Cardiac septum (tissue), 1 donor: ENCODE results near the gene TMEM8B. TPM values are rescaled to one million over a fixed set of nuclear protein-coding genes. Genes with fewer than 3 reads are reported as not detected.

ENCODE experiments used
- DNase-seq: peaks from one replicate; pipeline ENCODE4 v3.0.0-alpha.2; 2020; ENCODE audit warnings: low spot score
- intact Hi-C: fragments of 100-400 bp; cut with DNase I; formaldehyde crosslinking; loops from one replicate; pipeline ENCODE4 v1.14.0; 2022
- total RNA-seq: library from RNA; stranded (reverse); fragmentation: NEBNext Ultra II Directional; extraction: Animal tissue kit (Norgen Biotek cat#: 25700); gene quantifications from one replicate; pipeline ENCODE4 v1.2.1, GENCODE V29; 2021
- donor health status: DM: no; HTN: no; CAD: no.

Gene TMEM8B
- total RNA-seq, 1 donor from 2014 or later = 22.0 TPM

GRCh38 chr9:35810122-35810521 lies 18.9 kb upstream of the TMEM8B start:
- no peak for DNase-seq
- intact Hi-C loops = loop anchor here (5.0 kb wide), 2 partner anchors 78 to 153 kb away; partner anchors contain the start of genes CCDC107, CREB3, RMRP and TLN1

DNA sequence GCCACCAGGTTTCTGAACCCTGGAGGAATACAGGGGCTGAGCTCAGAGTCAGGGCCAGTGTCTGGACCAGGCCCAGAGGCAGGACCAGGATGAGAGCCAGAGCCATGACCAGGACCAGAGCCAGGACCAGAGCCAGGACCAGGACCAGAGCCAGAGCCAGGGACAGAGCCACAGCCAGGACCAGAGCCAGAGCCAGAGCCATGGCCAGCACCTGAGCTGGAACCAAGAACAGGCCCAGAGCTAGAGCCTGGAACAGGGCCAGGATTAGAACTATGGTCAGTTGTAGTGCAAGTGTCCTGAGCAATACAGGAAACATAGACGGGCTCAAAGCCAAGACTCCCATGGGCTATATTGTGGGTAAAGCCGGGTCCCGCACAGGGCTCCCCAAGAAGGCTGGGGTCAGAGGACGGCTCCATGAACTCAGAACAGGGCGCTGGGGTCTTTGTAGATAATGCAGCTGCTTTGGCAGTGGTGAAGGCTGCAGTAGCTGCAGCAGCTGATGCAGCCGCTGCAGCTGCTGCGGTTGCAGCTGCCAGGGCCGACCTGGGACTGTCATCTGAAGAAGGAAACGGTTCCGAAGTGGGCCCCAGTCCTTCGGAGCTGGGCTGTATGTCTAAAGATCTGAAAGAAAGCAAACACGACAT lies 17.5 kb upstream of the TMEM8B start:
- intact Hi-C loops = loop anchor here (2.0 to 5.0 kb wide), 3 partner anchors 21 to 154 kb away; partner anchors contain the start of genes CCDC107, CREB3, NPR2 and RMRP

DNA sequence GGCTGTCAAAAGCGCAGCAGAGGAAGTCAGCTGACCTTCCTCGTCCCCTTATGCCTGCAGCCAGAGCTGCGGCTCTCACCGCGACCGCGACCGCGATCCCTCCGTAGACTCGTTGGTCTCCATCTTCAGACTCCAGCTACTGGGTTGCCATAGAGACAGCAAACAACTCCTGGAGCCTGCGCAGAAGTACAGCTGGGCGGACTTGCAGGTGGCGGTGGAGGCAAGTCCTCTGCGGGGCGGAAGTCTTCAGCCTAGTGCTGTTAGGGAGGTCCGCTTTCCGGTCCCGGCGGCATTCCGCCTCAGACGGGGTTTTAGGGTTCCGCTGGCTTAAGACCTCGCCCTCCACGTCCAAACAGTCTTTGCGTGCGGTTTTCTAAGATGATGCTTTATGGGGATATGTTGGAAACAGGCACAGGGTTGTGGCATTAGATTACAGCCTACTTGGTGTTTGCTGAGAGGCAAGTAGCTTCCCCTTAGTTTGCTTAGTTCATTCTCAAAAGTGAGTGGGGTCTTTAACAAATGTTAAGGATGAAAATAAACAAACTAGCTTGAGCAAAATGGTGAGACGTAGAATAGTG lies 16.9 kb upstream of the TMEM8B start, which contains the start of gene SPAG8:
TSS of gene SPAG8 (minus strand) at position 238 of the 578 bp plus-strand sequence. CDS start at position 123, 115 bp downstream.
- intact Hi-C loops = loop anchor here (2.0 to 5.0 kb wide), 3 partner anchors 21 to 155 kb away; partner anchors contain the start of genes CCDC107, CREB3, NPR2 and RMRP
- DNase-seq = peak; percentile 96

More for the DNA sequence above, 17.5 kb upstream of the TMEM8B start:
- DNase-seq = no peak

DNA sequence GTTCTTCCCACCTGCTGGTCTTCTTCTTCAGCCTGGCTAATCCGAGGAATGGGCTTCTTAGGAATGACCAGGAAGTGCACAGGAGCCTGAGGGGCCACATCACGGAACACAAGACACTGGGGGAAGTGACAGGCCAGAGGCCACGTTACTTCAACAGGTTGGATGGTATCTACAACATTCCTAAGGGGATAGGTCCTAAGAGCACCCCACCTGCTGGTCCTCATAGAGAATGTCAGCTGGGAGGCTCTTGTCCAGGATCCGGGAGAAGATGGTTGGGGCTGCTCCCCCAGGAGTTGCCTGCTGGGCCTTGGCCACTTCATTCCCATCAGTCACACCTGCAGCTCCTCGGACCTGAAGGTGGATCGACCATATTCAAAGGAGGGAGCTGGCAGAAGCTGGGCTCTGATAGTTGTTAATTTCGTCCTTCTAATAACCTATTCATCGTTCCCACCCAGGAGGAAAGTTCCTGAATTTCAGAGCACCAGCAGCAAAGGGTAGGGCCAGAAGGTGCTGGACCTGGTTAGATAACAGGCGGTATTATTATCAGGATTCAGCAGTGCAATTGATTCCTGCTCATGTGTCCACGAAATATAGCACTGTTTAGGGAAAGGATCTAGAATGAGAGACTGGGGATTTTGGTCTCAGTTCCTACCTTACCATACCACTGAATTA lies 15.5 kb upstream of the TMEM8B start:
- intact Hi-C loops = loop anchor here (2.0 to 5.0 kb wide), 3 partner anchors 23 to 156 kb away; partner anchors contain the start of genes CCDC107, CREB3, NPR2 and RMRP
- peak; percentile 17 for DNase-seq

GRCh38 chr9:35814106-35814840 lies 14.8 kb upstream of the TMEM8B start:
- DNase-seq = peak; percentile 51
- intact Hi-C loops = loop anchor here (5.0 kb wide), 2 partner anchors 82 to 157 kb away; partner anchors contain the start of genes CCDC107, CREB3, RMRP and TLN1

DNA sequence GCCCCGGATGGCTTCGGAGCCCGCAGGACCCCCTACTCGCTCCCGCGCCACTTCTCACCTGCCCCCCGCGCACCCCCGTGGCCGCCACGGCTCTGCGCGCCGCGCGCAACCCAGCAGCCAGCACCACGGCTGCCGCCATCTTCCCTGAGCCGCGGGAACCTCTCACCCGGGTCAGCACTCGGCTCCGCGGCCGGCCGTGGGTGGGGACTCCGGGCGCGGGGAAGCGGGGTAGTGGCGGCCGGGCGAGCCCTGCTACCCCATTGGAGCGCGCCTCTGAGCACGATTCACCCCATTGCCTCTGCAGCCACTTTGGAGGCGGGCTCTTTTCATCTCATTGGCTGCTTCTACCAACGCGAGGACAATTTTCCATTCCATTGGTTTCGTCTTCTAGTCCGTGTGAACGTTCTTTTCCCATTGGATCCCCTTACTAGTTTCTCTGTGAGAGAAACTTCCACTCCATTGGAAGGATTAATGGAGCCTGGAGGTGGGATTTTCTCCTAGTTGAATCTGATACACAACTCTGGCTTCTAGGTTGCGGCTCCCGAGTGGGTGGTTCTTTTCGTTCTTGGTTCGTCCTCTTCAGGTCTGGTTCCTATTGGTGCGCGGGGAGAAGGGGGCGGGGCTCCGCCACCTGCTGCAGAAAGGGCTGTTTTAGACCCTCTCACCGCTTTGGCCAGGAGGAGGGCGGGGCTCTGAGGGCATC lies 14.0 kb upstream of the TMEM8B start, which contains the start of gene HINT2:
TSS of gene HINT2 (minus strand) at position 202 of the 703 bp plus-strand sequence. CDS start at position 139, 63 bp downstream.
- intact Hi-C loops = loop anchor here (5.0 kb wide), 2 partner anchors 83 to 158 kb away; partner anchors contain the start of genes CCDC107, CREB3, RMRP and TLN1
- DNase-seq = peak; percentile 96

GRCh38 chr9:35816708-35817107 lies 12.3 kb upstream of the TMEM8B start:
- peak; percentile 27 for DNase-seq
- intact Hi-C loops = no loop called here

GRCh38 chr9:35818341-35818740 lies 10.7 kb upstream of the TMEM8B start:
- intact Hi-C loops = no loop called here

DNA sequence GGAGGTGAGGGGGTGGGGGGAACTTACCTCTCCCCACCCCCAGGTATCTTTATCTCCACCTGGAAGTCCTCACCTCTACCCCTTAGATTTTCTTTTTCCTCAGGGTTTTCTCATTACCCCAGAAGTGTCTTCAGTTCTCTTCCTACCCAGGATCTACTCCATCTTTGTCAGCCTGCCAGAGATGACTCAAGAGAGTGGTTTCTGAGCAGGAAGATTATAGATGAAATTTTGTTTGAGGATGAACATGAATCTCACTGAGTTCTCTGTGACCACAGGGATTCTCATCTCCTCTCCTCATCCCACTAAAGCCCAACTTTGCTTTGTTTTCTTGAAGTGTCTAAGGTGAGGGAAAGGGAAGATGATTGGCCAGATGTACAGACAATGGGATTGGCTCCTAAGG lies 9.0 kb upstream of the TMEM8B start:
- DNase-seq = no peak
- intact Hi-C loops = no loop called here

More at GRCh38 chr9:35818341-35818740, 10.7 kb upstream of the TMEM8B start:
- DNase-seq = no peak

DNA sequence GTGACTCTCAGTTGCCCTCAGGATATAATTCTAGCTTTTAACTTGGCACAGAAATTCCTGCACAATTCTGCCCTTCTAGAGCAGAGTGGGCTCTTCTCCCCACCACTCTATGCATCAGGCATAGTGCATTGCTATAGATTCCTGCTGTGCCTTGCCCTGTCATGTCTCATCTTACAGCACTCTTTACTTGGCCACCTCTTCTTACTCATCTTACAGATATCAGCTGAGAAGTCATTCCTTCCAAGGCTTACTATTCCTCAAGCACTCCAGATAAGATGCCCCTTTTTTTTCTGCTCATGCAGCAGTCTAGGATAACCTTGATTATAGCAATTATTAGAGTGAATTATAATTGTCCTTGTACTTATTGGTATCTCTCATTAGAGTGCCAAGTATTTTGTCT lies 6.1 kb upstream of the TMEM8B start:
- intact Hi-C loops = no loop called here
- no peak for DNase-seq

GRCh38 chr9:35826071-35826701 lies 2.8 kb upstream of the TMEM8B start:
- intact Hi-C loops = no loop called here
- DNase-seq = peak; percentile 63

DNA sequence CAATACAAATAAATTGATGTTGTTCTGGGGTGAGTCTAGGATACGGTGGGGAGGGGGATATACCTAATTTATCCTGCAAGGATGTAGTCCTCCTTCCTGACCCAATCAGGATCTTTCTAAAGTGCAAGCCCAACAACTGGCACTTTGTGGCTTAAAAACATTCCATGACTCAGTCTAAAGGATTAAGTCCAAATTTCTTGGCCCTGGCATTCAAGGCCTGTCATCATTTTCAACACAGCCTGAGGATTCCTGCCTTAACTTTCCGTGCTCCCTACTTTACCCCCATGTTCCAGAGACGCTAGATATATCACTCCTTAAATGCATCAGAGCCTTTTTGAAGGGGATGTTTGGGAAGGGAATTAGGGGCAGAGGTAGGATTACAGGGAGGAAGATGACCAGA lies 1.5 kb upstream of the TMEM8B start:
- no peak for DNase-seq
- intact Hi-C loops = no loop called here

GRCh38 chr9:35828716-35829083 lies 328 bp upstream of the TMEM8B start, which contains the start of gene FAM221B:
TSS of gene FAM221B (minus strand) at chr9:35828732. CDS start at chr9:35826161, 2,571 bp downstream.
- DNase-seq = no peak
- intact Hi-C loops = loop anchor here (2.0 kb wide), 1 partner anchor 54 kb away; no protein-coding TSS in a partner anchor

GRCh38 chr9:35829764-35830096 lies 702 bp downstream of the TMEM8B start:
- intact Hi-C loops = loop anchor here (2.0 kb wide), 1 partner anchor 53 kb away; no protein-coding TSS in a partner anchor
- no peak for DNase-seq

DNA sequence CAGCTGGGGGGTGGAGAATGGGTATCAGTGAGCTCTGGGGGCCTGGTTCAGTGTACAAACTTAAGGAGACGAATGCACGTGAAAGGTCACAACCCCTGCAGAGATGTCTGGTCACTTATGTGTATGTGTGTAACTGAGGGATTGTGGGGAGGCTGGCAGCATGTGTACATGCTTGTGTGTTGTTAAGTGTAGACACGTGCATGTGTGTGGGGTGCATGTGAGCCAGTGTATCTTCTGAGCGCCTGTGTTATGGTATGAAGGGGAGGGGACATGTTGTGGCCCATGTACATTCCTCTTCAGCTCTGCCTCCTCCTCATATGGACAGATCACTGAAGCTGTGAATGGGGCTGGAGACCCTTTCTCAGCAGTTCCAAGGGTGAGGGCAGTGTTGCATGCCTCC lies 2.0 kb downstream of the TMEM8B start:
- intact Hi-C loops = no loop called here
- peak; percentile 54 for DNase-seq

GRCh38 chr9:35832814-35833213 lies 3.8 kb downstream of the TMEM8B start:
- DNase-seq = peak; percentile 41
- intact Hi-C loops = no loop called here

GRCh38 chr9:35834260-35835215 lies 5.5 kb downstream of the TMEM8B start:
- intact Hi-C loops = loop anchor here (5.0 kb wide), 1 partner anchor 38 kb away; the partner anchor contains the start of gene OR13J1
- peak; percentile 39 for DNase-seq
